ENCODE data around the gene EPN1. TPM values are rescaled to one million over a fixed set of nuclear protein-coding genes. Genes with fewer than 3 reads are reported as not detected.

Gene EPN1
- total RNA-seq, 4 donors from 2014 or later, result 121 to 242 (median 185) TPM

DNA sequence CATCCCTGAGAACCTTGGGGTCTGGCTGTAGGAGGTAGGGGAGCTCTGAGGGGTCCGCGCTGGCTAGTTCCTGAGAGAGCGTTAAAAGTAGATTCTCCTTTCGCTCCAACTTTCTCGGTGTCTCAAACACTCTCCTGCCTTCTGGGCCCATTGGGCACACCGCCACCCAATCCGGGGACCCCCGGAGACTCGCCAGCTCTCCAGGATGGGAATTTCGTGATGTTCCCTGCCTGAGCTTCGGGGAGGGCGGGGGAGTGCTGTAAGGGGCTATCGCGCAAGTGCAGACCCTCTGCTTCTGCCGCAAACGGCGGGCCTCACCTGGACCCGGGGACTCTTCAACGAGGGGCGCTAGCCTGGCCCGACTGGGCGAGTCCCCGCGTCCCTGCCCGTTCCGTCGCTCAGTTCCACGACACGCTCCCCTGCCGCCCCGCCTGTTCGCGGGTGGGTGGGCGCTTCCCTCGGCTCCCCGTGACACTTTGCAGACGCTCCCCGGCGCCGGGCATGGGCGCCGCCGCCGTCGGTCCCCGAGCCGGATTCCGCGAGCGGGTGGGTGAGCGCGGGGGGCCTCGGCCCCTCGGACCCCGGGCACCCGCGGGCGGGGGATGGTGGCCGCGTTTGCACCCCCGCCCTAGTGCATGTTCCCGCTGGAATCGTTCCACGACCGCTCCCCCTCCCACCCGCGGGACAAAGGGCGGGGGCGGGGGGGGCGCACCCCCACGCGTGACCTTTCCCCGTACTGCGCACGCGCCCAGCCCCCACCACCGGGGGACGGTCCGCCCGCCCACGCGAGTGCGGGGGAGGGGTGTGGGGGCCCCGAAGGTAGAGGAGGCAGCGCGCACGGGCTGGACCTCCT lies 27.1 kb upstream of the EPN1 start, which contains the start of gene CCDC106:
CCDC106 (plus strand) TSS at position 481 of the 853 bp plus-strand sequence. CDS start 835 bp downstream, outside the sequence.
- 2% methylated on average over 66 of the region's 87 CpGs; no CpG with 5 or more reads in 1 of the 2 donors for WGBS, 2 donors (ENCODE audit: low coverage in 1 of 2)
- in situ Hi-C loops (cut with MboI; ENCODE audit: low pct_ligation_motif_present in 1 of 4, low pct_unique_long_range_greater_than_20kb in 1 of 4, low sequenced_read_pairs in 3 of 4), result no loop called here

DNA sequence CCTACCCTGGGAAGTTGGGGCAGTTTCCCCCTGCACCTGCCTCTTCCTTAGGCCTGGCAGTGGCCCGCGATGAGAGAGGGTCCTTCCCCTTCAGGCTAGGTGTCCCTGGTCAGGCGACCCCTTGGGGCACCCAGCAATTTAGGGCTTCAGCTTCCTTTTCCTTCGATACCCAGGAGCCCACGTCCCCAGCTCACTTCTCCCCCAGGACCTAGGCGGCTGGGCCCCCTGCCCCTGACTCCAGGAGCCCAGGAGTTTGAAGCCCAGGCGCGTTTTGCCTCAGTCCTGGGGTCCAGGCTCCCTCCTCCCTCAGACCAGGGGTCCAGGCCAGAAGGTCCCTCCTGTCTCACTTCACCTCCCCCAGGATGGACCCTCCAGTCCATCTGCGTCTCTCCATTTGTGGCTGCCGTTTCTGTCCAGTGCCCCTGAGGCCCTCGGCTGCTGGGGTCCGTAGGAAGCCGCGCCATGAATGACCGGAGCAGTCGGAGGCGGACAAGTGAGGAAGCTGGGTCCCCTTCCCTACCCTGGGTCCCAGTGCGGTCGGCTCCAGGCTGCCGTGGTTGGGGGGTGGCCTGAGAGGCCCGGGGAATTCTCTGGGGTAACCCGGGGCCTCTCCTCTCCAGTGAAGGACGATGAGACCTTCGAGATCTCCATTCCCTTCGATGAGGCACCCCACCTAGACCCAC lies 26.3 kb upstream of the EPN1 start:
- WGBS, 2 donors (ENCODE audit: low coverage in 1 of 2), result 38% methylated on average over 22 of the region's 25 CpGs; no CpG with 5 or more reads in 1 of the 2 donors
- Histone ChIP-seq H3K36me3 (no peaks in the 10 kb centered on the region), H3K4me3 (peak overlapping the region; percentile 58 to 87 (median 74)), H3K27me3 (no peaks in the 10 kb centered on the region), H3K27ac (peak overlapping the region; percentile 82 to 91 (median 86)), H3K9me3 (no peaks in the 10 kb centered on the region), H3K4me1 (peaks cover 20 to 43% (median 33%) of the 10 kb centered on the region in 4 donors)
- in situ Hi-C loops (cut with MboI; ENCODE audit: low pct_ligation_motif_present in 1 of 4, low pct_unique_long_range_greater_than_20kb in 1 of 4, low sequenced_read_pairs in 3 of 4) (no loop called here), intact Hi-C loops (cut with DNase I; ENCODE audit: low total_unique reads) (no loop called here)
- TF ChIP-seq, protein P1, sequence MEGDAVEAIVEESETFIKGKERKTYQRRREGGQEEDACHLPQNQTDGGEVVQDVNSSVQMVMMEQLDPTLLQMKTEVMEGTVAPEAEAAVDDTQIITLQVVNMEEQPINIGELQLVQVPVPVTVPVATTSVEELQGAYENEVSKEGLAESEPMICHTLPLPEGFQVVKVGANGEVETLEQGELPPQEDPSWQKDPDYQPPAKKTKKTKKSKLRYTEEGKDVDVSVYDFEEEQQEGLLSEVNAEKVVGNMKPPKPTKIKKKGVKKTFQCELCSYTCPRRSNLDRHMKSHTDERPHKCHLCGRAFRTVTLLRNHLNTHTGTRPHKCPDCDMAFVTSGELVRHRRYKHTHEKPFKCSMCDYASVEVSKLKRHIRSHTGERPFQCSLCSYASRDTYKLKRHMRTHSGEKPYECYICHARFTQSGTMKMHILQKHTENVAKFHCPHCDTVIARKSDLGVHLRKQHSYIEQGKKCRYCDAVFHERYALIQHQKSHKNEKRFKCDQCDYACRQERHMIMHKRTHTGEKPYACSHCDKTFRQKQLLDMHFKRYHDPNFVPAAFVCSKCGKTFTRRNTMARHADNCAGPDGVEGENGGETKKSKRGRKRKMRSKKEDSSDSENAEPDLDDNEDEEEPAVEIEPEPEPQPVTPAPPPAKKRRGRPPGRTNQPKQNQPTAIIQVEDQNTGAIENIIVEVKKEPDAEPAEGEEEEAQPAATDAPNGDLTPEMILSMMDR (IDR thresholded peaks at IDR 0.05), result no peak
- TF ChIP-seq POLR2AphosphoS5 (IDR thresholded peaks at IDR 0.05) (no peak), EP300 (IDR thresholded peaks at IDR 0.05; ENCODE audit: low read depth) (no peak), POLR2A (IDR thresholded peaks at IDR 0.05) (no peak)
- DNase-seq, result no peak

More for the DNA sequence above, 27.1 kb upstream of the EPN1 start, which contains the start of gene CCDC106:
- peak within 1 kb of the TSS; percentile 82 to 91 (median 86) for H3K27ac ChIP-seq
- intact Hi-C loops (cut with DNase I; ENCODE audit: low total_unique reads), result no loop called here
- peak; percentile 72 for DNase-seq
- H3K27me3 ChIP-seq, result no peaks in the 10 kb centered on the region
- peaks cover 20 to 40% (median 33%) of the 10 kb centered on the region in 4 donors for H3K4me1 ChIP-seq
- TF ChIP-seq POLR2AphosphoS5 (IDR thresholded peaks at IDR 0.05) (peak in 2 of 3 donors; percentile 4 to 29), EP300 (IDR thresholded peaks at IDR 0.05; ENCODE audit: low read depth) (no peak), POLR2A (IDR thresholded peaks at IDR 0.05) (no peak)
- TF ChIP-seq, protein P1 (IDR thresholded peaks at IDR 0.05), result no peak
- peak within 1 kb of the TSS; percentile 58 to 87 (median 74) for H3K4me3 ChIP-seq
- no peaks in the 10 kb centered on the region for H3K9me3 ChIP-seq
- no peaks in the 10 kb centered on the region for H3K36me3 ChIP-seq

DNA sequence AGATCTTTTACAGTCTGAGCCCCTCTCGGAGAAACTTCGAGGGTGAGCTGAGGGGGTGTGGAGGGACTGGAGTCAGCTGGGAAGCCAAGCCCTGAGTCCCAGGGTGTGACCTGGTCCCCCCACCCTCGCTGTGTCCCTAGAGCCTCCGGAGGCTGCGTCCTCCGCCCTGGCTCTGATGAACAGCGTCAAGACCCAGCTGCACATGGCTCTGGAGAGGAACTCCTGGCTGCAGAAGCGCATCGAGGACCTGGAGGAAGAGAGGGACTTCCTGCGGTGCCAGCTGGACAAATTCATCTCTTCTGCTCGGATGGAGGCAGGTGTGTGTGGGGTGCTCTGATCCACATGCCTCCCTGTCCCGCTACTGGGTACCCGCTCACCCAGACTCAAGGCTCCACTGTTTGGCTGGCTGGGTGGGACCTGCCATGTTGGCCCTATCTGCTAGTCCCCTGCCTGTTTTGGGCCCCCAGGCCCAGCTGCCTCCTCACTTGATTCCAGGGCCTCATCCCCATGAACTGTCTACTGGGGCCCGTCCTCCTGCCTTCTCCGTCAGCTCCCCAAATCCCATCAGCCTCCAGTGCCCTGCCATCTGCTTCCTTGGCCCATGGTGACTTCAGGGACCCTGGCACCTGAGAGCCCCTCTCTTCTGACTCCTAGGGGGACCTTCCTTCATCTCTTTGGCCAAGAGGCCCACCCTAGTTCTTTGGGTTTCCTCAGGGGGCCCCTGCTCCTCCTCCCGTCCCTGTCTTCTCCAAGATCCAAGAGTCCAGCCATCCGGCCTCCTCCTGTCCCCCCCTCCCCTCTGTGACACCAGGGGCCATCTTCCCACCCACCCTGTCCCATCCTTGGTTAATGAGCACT lies 25.5 kb upstream of the EPN1 start:
- H3K4me1 ChIP-seq, result peaks cover 16 to 36% (median 25%) of the 10 kb centered on the region in 4 donors
- TF ChIP-seq, protein P1 (IDR thresholded peaks at IDR 0.05), result no peak
- TF ChIP-seq EP300 (IDR thresholded peaks at IDR 0.05; ENCODE audit: low read depth), result no peak
- no peak for TF ChIP-seq POLR2A (IDR thresholded peaks at IDR 0.05)
- TF ChIP-seq POLR2AphosphoS5 (IDR thresholded peaks at IDR 0.05), result no peak
- 84 to 100% methylated on average over 2 to 9 of the region's 17 CpGs for WGBS, 2 donors (ENCODE audit: low coverage in 1 of 2)
- in situ Hi-C loops (cut with MboI; ENCODE audit: low pct_ligation_motif_present in 1 of 4, low pct_unique_long_range_greater_than_20kb in 1 of 4, low sequenced_read_pairs in 3 of 4) (no loop called here), intact Hi-C loops (cut with DNase I; ENCODE audit: low total_unique reads) (loop anchor here (10.0 kb wide), 1 partner anchor 265 kb away; the partner anchor contains the start of genes RPL28 and TMEM238)
- H3K27me3 ChIP-seq, result no peaks in the 10 kb centered on the region
- peak overlapping the region in 2 of 4 donors; percentile 78 to 87 for H3K4me3 ChIP-seq
- H3K36me3 ChIP-seq, result no peaks in the 10 kb centered on the region
- peak overlapping the region; percentile 82 to 91 (median 86) for H3K27ac ChIP-seq
- no peak for DNase-seq
- no peaks in the 10 kb centered on the region for H3K9me3 ChIP-seq

All from transverse colon (tissue), 4 donors.